H1 (cell line): ENCODE results near the gene GNGT2.

Experiments
- ATF2 ChIP-seq: IDR thresholded peaks from 2 replicates; pipeline ENCODE4 v1.6.1; 2012; ENCODE audit warnings: low read length, inconsistent platforms
- CEBPB ChIP-seq: IDR thresholded peaks from 2 replicates; pipeline ENCODE4 v1.6.1; 2012; ENCODE audit warnings: low read depth, low read length
- CHD1 ChIP-seq: IDR thresholded peaks from 2 replicates; pipeline ENCODE4 v1.6.1; 2012; ENCODE audit warnings: low read depth, low read length, improper control_type of control experiment
- CTCF ChIP-seq, 3 experiments: IDR thresholded peaks; 1 replicate in 2 of 3; 2 replicates in 1 of 3; pipeline versions ENCODE4 v1.5.1 to v1.6.1; 2011; ENCODE audit warnings: low read length in 3 of 3, mild to moderate bottlenecking in 3 of 3, inconsistent platforms in 2 of 3, low read depth in 1 of 3, moderate library complexity in 1 of 3; ENCODE audit not compliant: insufficient read depth in 1 of 3; ENCODE audit errors: control extremely low read depth in 1 of 3
- JUND ChIP-seq: IDR thresholded peaks from 2 replicates; pipeline ENCODE4 v1.6.1; 2011; ENCODE audit warnings: mild to moderate bottlenecking, improper control_type of control experiment, low read length
- POLR2A ChIP-seq, 2 experiments: IDR thresholded peaks; 1 replicate in 1 of 2; 2 replicates in 1 of 2; pipeline ENCODE4 v1.6.1; 2011; ENCODE audit warnings: low read depth in 2 of 2, low read length in 2 of 2, mild to moderate bottlenecking in 2 of 2; ENCODE audit errors: control extremely low read depth in 1 of 2
- POLR2AphosphoS5 ChIP-seq: IDR thresholded peaks from 2 replicates; pipeline ENCODE4 v1.6.1; 2011; ENCODE audit warnings: low read depth, low read length
- RAD21 ChIP-seq, 2 experiments: IDR thresholded peaks in 1 of 2; conservative IDR thresholded peaks in 1 of 2; 2 replicates each; pipeline ENCODE4 v1.6.1; 2011; ENCODE audit warnings: low read depth in 2 of 2, low read length in 2 of 2, improper control_type of control experiment in 1 of 2, inconsistent platforms in 1 of 2, mild to moderate bottlenecking in 1 of 2, moderate library complexity in 1 of 2
- TAF1 ChIP-seq: IDR thresholded peaks from 2 replicates; pipeline ENCODE4 v1.6.1; 2011; ENCODE audit warnings: mild to moderate bottlenecking, low read depth, low read length
- YY1 ChIP-seq: IDR thresholded peaks from 2 replicates; pipeline ENCODE4 v1.6.1; 2011; ENCODE audit warnings: low read depth, mild to moderate bottlenecking, low read length

- no peak for TF ChIP-seq RAD21 (IDR thresholded peaks at IDR 0.05 in 1 of 2, conservative IDR thresholded peaks at IDR 0.05 in 1 of 2; ENCODE audit: low read depth in 2 of 2, low read length in 2 of 2)
- TF ChIP-seq CHD1: no peak
- TF ChIP-seq POLR2A (IDR thresholded peaks at IDR 0.05; ENCODE audit: control extremely low read depth in 1 of 2, low read depth in 2 of 2, low read length in 2 of 2): no peak
- no peak for TF ChIP-seq POLR2AphosphoS5
- no peak for TF ChIP-seq CTCF (IDR thresholded peaks at IDR 0.05; ENCODE audit: control extremely low read depth in 1 of 3, insufficient read depth in 1 of 3, low read depth in 1 of 3, low read length in 3 of 3)
- no peak for TF ChIP-seq YY1
- TF ChIP-seq ATF2: no peak
- TF ChIP-seq JUND: no peak
- no peak for TF ChIP-seq CEBPB
- TF ChIP-seq TAF1: no peak
These were observed 8.9 kb downstream of the GNGT2 start for GRCh38 chr17:49201481-49201927.
